ENCODE measurements around the gene SHC2. TPM values are rescaled to one million over a fixed set of nuclear protein-coding genes. Genes with fewer than 3 reads are reported as not detected.

SHC2 gene
- total and polyA plus RNA-seq, 2 donors (not counting 1 experiment from before 2014, with no cell fraction given) = 0.02 to 2.5 TPM

DNA sequence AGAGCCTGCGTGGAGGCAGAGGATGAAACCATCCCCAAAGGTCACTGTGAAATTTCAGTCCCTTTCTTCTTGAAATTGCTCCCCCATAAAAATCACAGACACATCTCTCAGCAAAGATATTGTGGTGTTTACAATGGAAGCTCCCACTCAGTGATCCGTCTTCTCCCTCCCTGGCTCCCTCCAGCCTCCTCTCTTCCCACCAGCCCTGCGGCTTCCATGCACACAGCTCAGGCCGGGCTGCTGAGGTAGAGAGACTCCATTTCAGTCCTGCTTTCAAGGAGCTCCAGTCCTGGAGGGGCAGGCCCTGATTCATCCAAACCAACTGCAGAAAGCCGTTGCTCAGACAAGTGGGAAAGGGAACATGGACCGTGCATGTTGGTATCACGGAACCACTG is 92.2 kb downstream of the SHC2 start:
- Histone ChIP-seq H3K9me3 (ENCODE audit: control insufficient read depth, insufficient read depth, low read depth, low read length) (no peaks in the 10 kb centered on the region), H3K4me1 (ENCODE audit: control insufficient read depth, extremely low read depth, insufficient read depth, low read length) (peaks cover 2% of the 10 kb centered on the region), H3K79me2 (ENCODE audit: control insufficient read depth, insufficient read depth, low read length) (no peaks in the 10 kb centered on the region), H3K36me3 (ENCODE audit: control insufficient read depth, insufficient read depth, low read length) (no peaks in the 10 kb centered on the region), H3K4me2 (ENCODE audit: extremely low read depth, insufficient read depth, low read length) (no peak overlapping the region), H2AFZ (ENCODE audit: low read length) (no peak overlapping the region), H4K20me1 (ENCODE audit: control insufficient read depth, extremely low read depth, insufficient read depth, low read length) (no peaks in the 10 kb centered on the region), H3K27me3 (ENCODE audit: control insufficient read depth, insufficient read depth, low read length) (peaks cover 18% of the 10 kb centered on the region), H3K9ac (ENCODE audit: insufficient read depth, low read length) (no peak overlapping the region), H3K4me3 (replicated peaks in 1 of 4; ENCODE audit: control extremely low read depth in 1 of 4, insufficient read depth in 1 of 4, low read depth in 3 of 4, low read length in 4 of 4) (no peak overlapping the region), H3K27ac (ENCODE audit: insufficient read depth, low read length) (no peak overlapping the region)
- no peak for DNase-seq (ENCODE audit: low read depth in 2 of 2)
- TF ChIP-seq EZH2 (IDR thresholded peaks at IDR 0.05; ENCODE audit: low read length, missing control alignments) = no peak
- TF ChIP-seq, protein P1, sequence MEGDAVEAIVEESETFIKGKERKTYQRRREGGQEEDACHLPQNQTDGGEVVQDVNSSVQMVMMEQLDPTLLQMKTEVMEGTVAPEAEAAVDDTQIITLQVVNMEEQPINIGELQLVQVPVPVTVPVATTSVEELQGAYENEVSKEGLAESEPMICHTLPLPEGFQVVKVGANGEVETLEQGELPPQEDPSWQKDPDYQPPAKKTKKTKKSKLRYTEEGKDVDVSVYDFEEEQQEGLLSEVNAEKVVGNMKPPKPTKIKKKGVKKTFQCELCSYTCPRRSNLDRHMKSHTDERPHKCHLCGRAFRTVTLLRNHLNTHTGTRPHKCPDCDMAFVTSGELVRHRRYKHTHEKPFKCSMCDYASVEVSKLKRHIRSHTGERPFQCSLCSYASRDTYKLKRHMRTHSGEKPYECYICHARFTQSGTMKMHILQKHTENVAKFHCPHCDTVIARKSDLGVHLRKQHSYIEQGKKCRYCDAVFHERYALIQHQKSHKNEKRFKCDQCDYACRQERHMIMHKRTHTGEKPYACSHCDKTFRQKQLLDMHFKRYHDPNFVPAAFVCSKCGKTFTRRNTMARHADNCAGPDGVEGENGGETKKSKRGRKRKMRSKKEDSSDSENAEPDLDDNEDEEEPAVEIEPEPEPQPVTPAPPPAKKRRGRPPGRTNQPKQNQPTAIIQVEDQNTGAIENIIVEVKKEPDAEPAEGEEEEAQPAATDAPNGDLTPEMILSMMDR (conservative IDR thresholded peaks at IDR 0.05 in 1 of 2, IDR thresholded peaks at IDR 0.05 in 1 of 2; ENCODE audit: low read depth in 1 of 2, low read length in 2 of 2) = no peak

DNA sequence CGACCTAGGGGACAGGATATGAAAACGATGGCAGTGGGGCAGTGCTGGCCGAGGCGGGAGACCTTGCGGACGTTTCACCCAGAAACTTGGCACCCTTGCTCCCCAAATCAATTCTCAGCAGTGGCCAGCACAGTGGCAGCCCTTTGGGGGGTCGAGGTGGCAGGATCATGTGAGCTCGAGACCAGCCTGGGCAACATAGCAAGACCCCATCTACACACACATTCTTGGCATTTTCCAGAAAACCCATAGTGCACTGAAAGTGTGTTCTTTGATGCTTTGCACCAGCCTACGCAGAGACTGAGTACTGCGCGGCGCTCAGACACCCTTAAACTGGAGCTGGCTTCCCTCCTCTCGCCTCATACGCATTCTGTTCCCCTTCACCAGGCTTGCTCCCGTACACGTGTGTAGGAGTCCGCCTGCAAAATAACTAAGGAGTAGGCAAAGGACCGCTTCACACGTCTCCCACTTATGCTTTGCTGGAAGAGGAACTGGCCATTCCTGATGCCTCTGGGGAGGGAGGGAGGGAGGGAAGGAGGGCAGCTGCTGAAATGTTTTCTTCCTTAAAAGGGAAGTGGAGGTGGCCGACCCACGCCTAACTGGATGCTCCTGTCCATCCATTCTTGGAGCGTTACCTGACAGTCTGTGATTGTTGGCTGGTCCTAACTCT is 92.7 kb downstream of the SHC2 start:
- Histone ChIP-seq H3K9me3 (ENCODE audit: control insufficient read depth, insufficient read depth, low read depth, low read length) (no peaks in the 10 kb centered on the region), H3K4me3 (replicated peaks in 1 of 4; ENCODE audit: control extremely low read depth in 1 of 4, insufficient read depth in 1 of 4, low read depth in 3 of 4, low read length in 4 of 4) (no peak overlapping the region), H3K4me2 (ENCODE audit: extremely low read depth, insufficient read depth, low read length) (no peak overlapping the region), H3K79me2 (ENCODE audit: control insufficient read depth, insufficient read depth, low read length) (no peaks in the 10 kb centered on the region), H4K20me1 (ENCODE audit: control insufficient read depth, extremely low read depth, insufficient read depth, low read length) (no peaks in the 10 kb centered on the region), H3K27ac (ENCODE audit: insufficient read depth, low read length) (no peak overlapping the region), H3K36me3 (ENCODE audit: control insufficient read depth, insufficient read depth, low read length) (no peaks in the 10 kb centered on the region), H2AFZ (ENCODE audit: low read length) (no peak overlapping the region), H3K9ac (ENCODE audit: insufficient read depth, low read length) (no peak overlapping the region), H3K27me3 (ENCODE audit: control insufficient read depth, insufficient read depth, low read length) (peaks cover 14% of the 10 kb centered on the region), H3K4me1 (ENCODE audit: control insufficient read depth, extremely low read depth, insufficient read depth, low read length) (peaks cover 2% of the 10 kb centered on the region)
- no peak for TF ChIP-seq EZH2 (IDR thresholded peaks at IDR 0.05; ENCODE audit: low read length, missing control alignments)
- TF ChIP-seq, protein P1 (conservative IDR thresholded peaks at IDR 0.05 in 1 of 2, IDR thresholded peaks at IDR 0.05 in 1 of 2; ENCODE audit: low read depth in 1 of 2, low read length in 2 of 2) = no peak
- DNase-seq (ENCODE audit: low read depth in 2 of 2) = no peak

DNA sequence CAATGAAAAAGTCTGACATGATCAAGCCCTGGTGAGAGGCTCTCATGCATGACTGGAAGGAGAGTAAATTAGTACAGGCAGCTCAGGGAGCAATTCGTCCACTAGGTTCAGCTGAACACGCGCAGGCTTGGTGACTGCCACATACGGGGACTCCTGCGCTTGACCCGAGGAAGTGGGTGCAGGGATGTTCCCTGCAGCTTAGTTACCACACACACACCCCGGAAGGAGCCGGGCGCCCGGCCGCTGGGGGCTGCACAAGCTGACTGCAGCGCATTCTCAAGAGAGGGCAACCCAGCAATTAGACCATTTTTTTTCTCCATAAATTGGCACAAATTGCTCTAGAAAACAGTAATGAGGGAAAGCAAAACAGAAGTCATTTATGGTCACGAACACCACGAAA is 93.3 kb downstream of the SHC2 start:
- no peak overlapping the region for H2AFZ ChIP-seq (ENCODE audit: low read length)
- no peaks in the 10 kb centered on the region for H3K9me3 ChIP-seq (ENCODE audit: control insufficient read depth, insufficient read depth, low read depth, low read length)
- H3K36me3 ChIP-seq (ENCODE audit: control insufficient read depth, insufficient read depth, low read length) = no peaks in the 10 kb centered on the region
- DNase-seq (ENCODE audit: low read depth in 2 of 2) = no peak
- H3K4me1 ChIP-seq (ENCODE audit: control insufficient read depth, extremely low read depth, insufficient read depth, low read length) = peaks cover 2% of the 10 kb centered on the region
- H3K79me2 ChIP-seq (ENCODE audit: control insufficient read depth, insufficient read depth, low read length) = no peaks in the 10 kb centered on the region
- H3K4me3 ChIP-seq (replicated peaks in 1 of 4; ENCODE audit: control extremely low read depth in 1 of 4, insufficient read depth in 1 of 4, low read depth in 3 of 4, low read length in 4 of 4) = no peak overlapping the region
- H3K27me3 ChIP-seq (ENCODE audit: control insufficient read depth, insufficient read depth, low read length) = peaks cover 12% of the 10 kb centered on the region
- no peaks in the 10 kb centered on the region for H4K20me1 ChIP-seq (ENCODE audit: control insufficient read depth, extremely low read depth, insufficient read depth, low read length)
- TF ChIP-seq EZH2 (IDR thresholded peaks at IDR 0.05; ENCODE audit: low read length, missing control alignments) = no peak
- TF ChIP-seq, protein P1 (conservative IDR thresholded peaks at IDR 0.05 in 1 of 2, IDR thresholded peaks at IDR 0.05 in 1 of 2; ENCODE audit: low read depth in 1 of 2, low read length in 2 of 2) = no peak
- H3K27ac ChIP-seq (ENCODE audit: insufficient read depth, low read length) = no peak overlapping the region
- no peak overlapping the region for H3K4me2 ChIP-seq (ENCODE audit: extremely low read depth, insufficient read depth, low read length)
- no peak overlapping the region for H3K9ac ChIP-seq (ENCODE audit: insufficient read depth, low read length)
